ENCODE results near the gene NAP1L4.
"Not testable (repeated sequence)": the region's sequence is repeated elsewhere in the genome, so short reads cannot be mapped to it uniquely, and the experiment has no call there.

NAP1L4 gene

DNA sequence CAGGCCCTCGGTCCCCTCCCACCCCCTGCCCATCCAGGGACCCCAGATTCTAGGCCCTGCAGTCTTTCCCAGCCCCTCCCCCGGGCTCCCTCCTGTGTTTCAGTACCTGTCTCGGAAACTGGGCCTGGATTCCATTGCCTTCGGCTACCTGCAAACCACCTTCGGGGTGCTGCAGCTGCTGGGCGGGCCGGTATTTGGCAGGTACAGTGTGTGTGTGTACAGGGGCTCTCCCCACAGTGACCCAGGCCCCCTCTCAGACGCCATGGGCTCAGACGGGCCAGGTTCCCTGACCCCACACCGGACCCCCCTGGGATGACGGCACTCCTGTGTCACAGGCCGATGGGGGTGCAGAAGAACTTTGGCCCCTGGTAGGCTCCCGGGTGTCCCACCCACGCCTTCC lies 84.0 kb downstream of the NAP1L4 start:
- H3K36me3 ChIP-seq (replicated peaks; ENCODE audit: insufficient read depth, low read length), result no peaks in the 10 kb centered on the region
- H3K4me1 ChIP-seq (ENCODE audit: low read length), result 0 out of 2 replicates have a peak, but pooled peaks cover 1% of the 10 kb centered on the region
- no peak for TF ChIP-seq EZH2 (optimal IDR thresholded peaks at IDR 0.05; ENCODE audit: low read depth, low read length)
- no peak for TF ChIP-seq EZH2phosphoT487 (IDR thresholded peaks at IDR 0.05; ENCODE audit: low read length)
- TF ChIP-seq CTCF (IDR thresholded peaks at IDR 0.05; ENCODE audit: low read length), result no peak
- no peaks in the 10 kb centered on the region for H3K9me2 ChIP-seq (replicated peaks; ENCODE audit: insufficient read depth, low read length)
- no peak for DNase-seq
- no peak overlapping the region for H3K4me2 ChIP-seq (ENCODE audit: low read depth, low read length)
- H3K9me3 ChIP-seq (replicated peaks; ENCODE audit: insufficient read depth, low read length), result no peaks in the 10 kb centered on the region
- H2AFZ ChIP-seq (ENCODE audit: low read length), result no peak overlapping the region
- H3K27ac ChIP-seq (ENCODE audit: low read length), result no peak overlapping the region
- H3K4me3 ChIP-seq (ENCODE audit: low read length), result no peak overlapping the region
- no peak overlapping the region for H3K9ac ChIP-seq (ENCODE audit: low read length)
- H3F3A ChIP-seq (ENCODE audit: insufficient read depth, low read length), result no peaks in the 10 kb centered on the region
- H3K27me3 ChIP-seq (replicated peaks; ENCODE audit: insufficient read depth, low read length), result no peaks in the 10 kb centered on the region
- no peaks in the 10 kb centered on the region for H3K79me2 ChIP-seq (ENCODE audit: low read length)
- H4K20me1 ChIP-seq (ENCODE audit: insufficient read depth, low read length), result no peaks in the 10 kb centered on the region

GRCh38 chr11:2905299-2905698 lies 86.8 kb downstream of the NAP1L4 start:
- H2AFZ ChIP-seq (ENCODE audit: low read length), result not testable (repeated sequence)

GRCh38 chr11:2904153-2905052 lies 87.7 kb downstream of the NAP1L4 start:
- Histone ChIP-seq H2AFZ (ENCODE audit: low read length) (no peak overlapping the region), H3K9me2 (replicated peaks; ENCODE audit: insufficient read depth, low read length) (no peaks in the 10 kb centered on the region), H3K27ac (ENCODE audit: low read length) (no peak overlapping the region), H3K36me3 (replicated peaks; ENCODE audit: insufficient read depth, low read length) (no peaks in the 10 kb centered on the region), H3F3A (ENCODE audit: insufficient read depth, low read length) (0 out of 2 replicates have a peak, but pooled peaks cover 2% of the 10 kb centered on the region), H3K4me1 (ENCODE audit: low read length) (peaks cover 6% of the 10 kb centered on the region), H3K9me3 (replicated peaks; ENCODE audit: insufficient read depth, low read length) (no peaks in the 10 kb centered on the region), H4K20me1 (ENCODE audit: insufficient read depth, low read length) (no peaks in the 10 kb centered on the region), H3K79me2 (ENCODE audit: low read length) (no peaks in the 10 kb centered on the region), H3K4me2 (ENCODE audit: low read depth, low read length) (no peak overlapping the region), H3K9ac (ENCODE audit: low read length) (no peak overlapping the region), H3K4me3 (ENCODE audit: low read length) (no peak overlapping the region), H3K27me3 (replicated peaks; ENCODE audit: insufficient read depth, low read length) (no peaks in the 10 kb centered on the region)
- TF ChIP-seq EZH2 (optimal IDR thresholded peaks at IDR 0.05; ENCODE audit: low read depth, low read length) (no peak), CTCF (IDR thresholded peaks at IDR 0.05; ENCODE audit: low read length) (no peak), EZH2phosphoT487 (IDR thresholded peaks at IDR 0.05; ENCODE audit: low read length) (no peak)
- no peak for DNase-seq

More at GRCh38 chr11:2905299-2905698, 86.8 kb downstream of the NAP1L4 start:
- not testable (repeated sequence) for H3K4me3 ChIP-seq (ENCODE audit: low read length); H3K9me3 ChIP-seq (replicated peaks; ENCODE audit: insufficient read depth, low read length); H3F3A ChIP-seq (ENCODE audit: insufficient read depth, low read length); H3K79me2 ChIP-seq (ENCODE audit: low read length); H3K9ac ChIP-seq (ENCODE audit: low read length); H3K4me2 ChIP-seq (ENCODE audit: low read depth, low read length); H3K9me2 ChIP-seq (replicated peaks; ENCODE audit: insufficient read depth, low read length); H4K20me1 ChIP-seq (ENCODE audit: insufficient read depth, low read length); DNase-seq; H3K27ac ChIP-seq (ENCODE audit: low read length); H3K4me1 ChIP-seq (ENCODE audit: low read length); H3K36me3 ChIP-seq (replicated peaks; ENCODE audit: insufficient read depth, low read length); H3K27me3 ChIP-seq (replicated peaks; ENCODE audit: insufficient read depth, low read length)

DNA sequence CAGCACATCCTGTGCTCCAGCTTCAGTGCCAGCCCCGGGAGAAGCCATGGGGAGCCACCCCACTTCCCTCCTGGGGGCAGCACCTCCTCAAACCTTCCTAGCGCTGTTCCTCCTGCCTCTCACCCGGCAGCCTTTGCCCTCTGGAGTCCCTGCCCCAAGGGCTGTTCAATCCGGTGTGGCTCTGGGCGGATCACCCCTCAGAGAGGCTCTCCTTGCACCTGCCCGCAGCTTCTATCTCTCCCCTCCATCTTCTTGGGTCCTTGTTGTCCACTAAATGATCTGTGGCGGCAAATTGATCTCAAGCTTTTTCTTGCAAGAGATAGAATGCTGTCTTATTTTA lies 88.5 kb downstream of the NAP1L4 start:
- no peaks in the 10 kb centered on the region for H3K36me3 ChIP-seq (replicated peaks; ENCODE audit: insufficient read depth, low read length)
- H3K79me2 ChIP-seq (ENCODE audit: low read length), result no peaks in the 10 kb centered on the region
- no peak overlapping the region for H3K4me2 ChIP-seq (ENCODE audit: low read depth, low read length)
- no peak overlapping the region for H3K27ac ChIP-seq (ENCODE audit: low read length)
- no peak overlapping the region for H2AFZ ChIP-seq (ENCODE audit: low read length)
- H3K4me3 ChIP-seq (ENCODE audit: low read length), result no peak overlapping the region
- H3K9me2 ChIP-seq (replicated peaks; ENCODE audit: insufficient read depth, low read length), result no peaks in the 10 kb centered on the region
- 0 out of 2 replicates have a peak, but pooled peaks cover 2% of the 10 kb centered on the region for H3F3A ChIP-seq (ENCODE audit: insufficient read depth, low read length)
- no peak for DNase-seq
- TF ChIP-seq EZH2 (optimal IDR thresholded peaks at IDR 0.05; ENCODE audit: low read depth, low read length), result no peak
- TF ChIP-seq CTCF (IDR thresholded peaks at IDR 0.05; ENCODE audit: low read length), result no peak
- TF ChIP-seq EZH2phosphoT487 (IDR thresholded peaks at IDR 0.05; ENCODE audit: low read length), result no peak
- H3K9ac ChIP-seq (ENCODE audit: low read length), result no peak overlapping the region
- no peaks in the 10 kb centered on the region for H3K27me3 ChIP-seq (replicated peaks; ENCODE audit: insufficient read depth, low read length)
- no peaks in the 10 kb centered on the region for H3K9me3 ChIP-seq (replicated peaks; ENCODE audit: insufficient read depth, low read length)
- H3K4me1 ChIP-seq (ENCODE audit: low read length), result peaks cover 13% of the 10 kb centered on the region
- H4K20me1 ChIP-seq (ENCODE audit: insufficient read depth, low read length), result no peaks in the 10 kb centered on the region
